22Rv1 (cell line): ENCODE data around the gene EPYC.

ENCODE experiments used
- CTCF ChIP-seq: fragments of 450-650 bp; IDR thresholded peaks from 2 replicates; pipeline ENCODE4 v1.5.1; 2017; ENCODE audit warnings: mild to moderate bottlenecking
- ZFX ChIP-seq: fragments of 450-650 bp; IDR thresholded peaks from 2 replicates; pipeline ENCODE4 v1.6.1; 2017; ENCODE audit warnings: antibody characterized with exemption, borderline replicate concordance

DNA sequence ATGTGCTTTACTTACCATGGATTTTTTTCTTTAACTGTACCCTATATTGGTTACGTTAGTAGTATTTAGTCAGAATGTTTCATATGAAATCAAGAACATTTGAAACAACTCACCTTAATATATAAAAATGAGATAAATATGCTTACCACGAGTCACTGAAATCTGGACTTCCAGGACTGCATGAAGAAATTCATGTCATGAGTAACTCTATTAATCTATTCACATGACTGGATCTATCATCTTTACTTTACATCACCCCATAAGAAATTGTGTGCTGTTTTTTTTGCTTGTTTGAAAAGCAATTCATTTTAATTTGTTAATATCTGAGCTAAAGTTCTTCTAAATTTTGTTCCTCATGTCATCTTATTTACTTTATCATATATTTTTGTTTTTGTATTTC, 5.2 kb downstream of the EPYC start:
- no peak for TF ChIP-seq CTCF
- no peak for TF ChIP-seq ZFX
